Measurements from ENCODE around the gene KIAA0513.

DNA sequence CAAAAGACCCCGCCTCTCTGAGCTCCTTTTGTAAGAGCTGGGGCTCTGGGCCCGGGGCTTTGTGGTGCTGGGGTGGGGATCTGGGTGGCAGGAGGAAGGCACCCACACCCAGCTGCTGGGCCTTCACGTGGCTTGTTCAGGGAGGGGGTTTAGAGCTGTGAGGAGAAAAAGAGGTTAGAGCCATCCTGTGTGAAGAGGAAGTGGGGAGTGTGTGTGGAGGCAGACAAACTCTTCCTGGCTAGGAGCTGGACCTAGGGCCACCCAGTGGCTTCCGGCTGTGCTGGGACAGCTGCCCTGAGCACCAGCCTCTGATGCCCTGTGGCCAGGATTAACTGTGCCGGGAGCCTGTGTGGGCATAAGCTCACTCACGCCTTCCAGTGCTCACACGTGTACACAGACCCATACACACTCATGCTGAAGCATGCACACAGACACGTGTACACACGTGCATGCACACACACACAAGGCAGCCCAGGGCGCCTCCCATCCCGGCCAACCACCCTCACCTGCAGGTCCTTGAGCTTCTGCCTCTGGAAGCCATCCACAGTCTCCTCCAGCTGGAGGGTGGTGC lies 77.3 kb downstream of the KIAA0513 start:
- no peak for TF ChIP-seq GATA2 (IDR thresholded peaks at IDR 0.05; ENCODE audit: insufficient read depth, insufficient read length, low read depth, low read length)
- TF ChIP-seq POLR2AphosphoS5 (IDR thresholded peaks at IDR 0.05; ENCODE audit: insufficient read depth, low read depth, low read length), result no peak
- no peak for TF ChIP-seq EZH2 (IDR thresholded peaks at IDR 0.05; ENCODE audit: borderline replicate concordance, low read depth, low read length, severe bottlenecking)
- TF ChIP-seq, protein P1, sequence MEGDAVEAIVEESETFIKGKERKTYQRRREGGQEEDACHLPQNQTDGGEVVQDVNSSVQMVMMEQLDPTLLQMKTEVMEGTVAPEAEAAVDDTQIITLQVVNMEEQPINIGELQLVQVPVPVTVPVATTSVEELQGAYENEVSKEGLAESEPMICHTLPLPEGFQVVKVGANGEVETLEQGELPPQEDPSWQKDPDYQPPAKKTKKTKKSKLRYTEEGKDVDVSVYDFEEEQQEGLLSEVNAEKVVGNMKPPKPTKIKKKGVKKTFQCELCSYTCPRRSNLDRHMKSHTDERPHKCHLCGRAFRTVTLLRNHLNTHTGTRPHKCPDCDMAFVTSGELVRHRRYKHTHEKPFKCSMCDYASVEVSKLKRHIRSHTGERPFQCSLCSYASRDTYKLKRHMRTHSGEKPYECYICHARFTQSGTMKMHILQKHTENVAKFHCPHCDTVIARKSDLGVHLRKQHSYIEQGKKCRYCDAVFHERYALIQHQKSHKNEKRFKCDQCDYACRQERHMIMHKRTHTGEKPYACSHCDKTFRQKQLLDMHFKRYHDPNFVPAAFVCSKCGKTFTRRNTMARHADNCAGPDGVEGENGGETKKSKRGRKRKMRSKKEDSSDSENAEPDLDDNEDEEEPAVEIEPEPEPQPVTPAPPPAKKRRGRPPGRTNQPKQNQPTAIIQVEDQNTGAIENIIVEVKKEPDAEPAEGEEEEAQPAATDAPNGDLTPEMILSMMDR (IDR thresholded peaks at IDR 0.05; ENCODE audit: extremely low read depth in 1 of 2, insufficient read depth in 1 of 2, low read depth in 1 of 2, low read length in 2 of 2), result no peak
- TF ChIP-seq POLR2A (IDR thresholded peaks at IDR 0.05; ENCODE audit: low read depth, low read length), result no peak
- no peak for TF ChIP-seq MYC (IDR thresholded peaks at IDR 0.05; ENCODE audit: low read depth, low read length)
- TF ChIP-seq JUN (IDR thresholded peaks at IDR 0.05; ENCODE audit: borderline replicate concordance, insufficient read depth, insufficient read length, low read depth), result no peak

Measured in endothelial cell of umbilical vein (primary cell).